Measurements from ENCODE around the gene NT5C.

GRCh38 chr17:75138519-75138918 is 7.0 kb upstream of the NT5C start:
- no peak for TF ChIP-seq CTCF (IDR thresholded peaks at IDR 0.05)
- TF ChIP-seq POLR2A (IDR thresholded peaks at IDR 0.05) = no peak
